Body of pancreas (tissue), 4 donors: Measurements from ENCODE around the gene KPNA3. TPM values are rescaled to one million over a fixed set of nuclear protein-coding genes. Genes with fewer than 3 reads are reported as not detected.

Experiments used
- ATAC-seq: fragments of 150-250 bp; one replicate; pipeline ENCODE4 v1.9.1; 2016
- DNase-seq, 4 donors: peaks; one replicate each; pipeline ENCODE4 v3.0.0-alpha.2; 2019
- H3K27ac ChIP-seq, 4 donors: fragments of 200-600 bp; sonication (generic); 1 replicate in 3 of 4; 2 replicates in 1 of 4; pipeline versions ENCODE4 v1.5.1 to v1.6.1; 2016 to 2019; ENCODE audit warnings: mild to moderate bottlenecking in 1 of 4, mixed read lengths in 1 of 4, moderate library complexity in 1 of 4
- H3K27me3 ChIP-seq, 2 donors: fragments of 200-600 bp; sonication (generic); one replicate each; pipeline ENCODE4 v1.6.0; 2016; ENCODE audit warnings: mild to moderate bottlenecking in 1 of 2
- H3K36me3 ChIP-seq, 2 donors: fragments of 200-600 bp; sonication (generic); replicated peaks in 1 of 2; 2 replicates each; pipeline ENCODE4 v1.5.1; 2016; ENCODE audit warnings: low read depth in 2 of 2; ENCODE audit not compliant: insufficient read depth in 1 of 2
- H3K4me1 ChIP-seq: fragments of 200-600 bp; sonication (generic); one replicate; pipeline ENCODE4 v1.6.0; 2016
- H3K4me3 ChIP-seq, 2 donors: fragments of 200-600 bp; sonication (generic); 1 replicate in 1 of 2; 2 replicates in 1 of 2; pipeline ENCODE4 v1.5.1; 2016 to 2019
- H3K9me3 ChIP-seq, 3 donors: fragments of 200-600 bp; sonication (generic); 1 replicate in 2 of 3; 2 replicates in 1 of 3; pipeline ENCODE4 v1.5.1; 2016
- POLR2A ChIP-seq, 3 donors: fragments of 450-650 bp; IDR thresholded peaks; one replicate each; pipeline ENCODE4 v1.6.1; 2016; ENCODE audit warnings: antibody characterized with exemption in 3 of 3, mild to moderate bottlenecking in 2 of 3
- WGBS, 2 donors: methylation state at CpG; one replicate each; pipeline ENCODE4 v1.1.5; 2017; 5-methylcytosine and 5-hydroxymethylcytosine counted together
- intact Hi-C: fragments of 100-400 bp; cut with DNase I; formaldehyde crosslinking; loops from one replicate; pipeline ENCODE4 v1.15.1; 2023
- total RNA-seq, 2 donors: library from RNA; depleted of rRNA; stranded (reverse); fragments of >200 nt; gene quantifications; one replicate each; pipeline ENCODE4 v1.1.0, GENCODE V29; 2016
- TF ChIP-seq, protein P1 (sequence below), 7 experiments: fragments of 450-650 bp in 4 of 7; fragments of 200-600 bp in 3 of 7; sonication (generic) in 3 of 7; IDR thresholded peaks; one replicate each; pipeline ENCODE4 v1.5.1; 2016 to 2019; ENCODE audit warnings: antibody characterized with exemption in 7 of 7

Gene KPNA3
- total RNA-seq, 2 donors from 2014 or later = 6.3 to 10.9 TPM

DNA sequence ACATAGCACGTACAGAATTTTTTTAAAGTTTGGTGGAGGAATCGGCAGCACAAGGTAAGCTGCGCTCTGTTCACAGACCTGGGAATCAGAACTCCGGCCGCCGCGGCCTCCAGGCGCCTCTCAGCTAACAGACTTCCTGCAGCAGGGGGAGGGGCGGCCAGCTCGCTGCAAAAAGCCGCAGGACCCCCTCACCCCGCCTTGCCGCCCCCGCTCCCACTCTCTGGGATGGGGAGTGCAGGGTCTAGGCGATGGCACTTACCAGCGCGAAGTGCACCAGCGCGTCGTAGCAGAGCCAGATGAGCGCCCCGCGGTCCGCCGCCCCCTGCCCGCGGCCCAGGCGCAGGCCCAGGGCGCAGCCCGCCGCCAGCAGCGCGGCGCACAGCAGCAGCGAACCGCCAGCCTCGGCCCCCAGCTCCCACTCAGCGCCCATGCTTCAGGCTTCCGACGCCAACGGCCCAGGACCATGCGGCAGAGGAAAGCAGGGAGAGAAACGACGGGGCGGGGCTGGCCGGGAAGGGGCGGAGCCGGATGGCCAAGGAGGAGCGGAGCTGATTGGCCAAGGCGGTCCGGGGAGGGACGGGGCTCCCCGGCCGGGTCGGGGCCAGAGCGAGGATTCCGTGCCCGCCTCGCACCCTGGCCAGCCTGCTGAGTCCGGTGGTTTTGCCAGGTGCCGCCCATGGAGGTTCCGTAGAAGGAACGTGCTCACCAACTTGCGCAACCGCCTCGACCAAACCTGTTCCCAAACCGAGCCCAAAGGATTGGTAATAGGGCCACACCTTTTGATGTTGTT, 101.3 kb downstream of the KPNA3 start, which contains the start of gene EBPL:
TSS of gene EBPL (minus strand) at position 492 of the 790 bp plus-strand sequence. CDS start at position 430, 62 bp downstream.
- DNase-seq (peak; percentile 92 to 96 (median 94)), ATAC-seq (peak; percentile 95)
- intact Hi-C loops = no loop called here
- peaks cover 17% of the 10 kb centered on the region for H3K4me1 ChIP-seq
- peak within 1 kb of the TSS; percentile 34 to 63 for H3K4me3 ChIP-seq
- no peaks in the 10 kb centered on the region for H3K9me3 ChIP-seq
- 0% methylated on average over 6 to 67 of the region's 67 CpGs for WGBS, 2 donors
- peak within 1 kb of the TSS; percentile 88 to 92 (median 90) for H3K27ac ChIP-seq
- H3K27me3 ChIP-seq = no peaks in the 10 kb centered on the region
- peak; percentile 33 to 69 (median 54) for TF ChIP-seq POLR2A (IDR thresholded peaks at IDR 0.05)
- TF ChIP-seq, protein P1, sequence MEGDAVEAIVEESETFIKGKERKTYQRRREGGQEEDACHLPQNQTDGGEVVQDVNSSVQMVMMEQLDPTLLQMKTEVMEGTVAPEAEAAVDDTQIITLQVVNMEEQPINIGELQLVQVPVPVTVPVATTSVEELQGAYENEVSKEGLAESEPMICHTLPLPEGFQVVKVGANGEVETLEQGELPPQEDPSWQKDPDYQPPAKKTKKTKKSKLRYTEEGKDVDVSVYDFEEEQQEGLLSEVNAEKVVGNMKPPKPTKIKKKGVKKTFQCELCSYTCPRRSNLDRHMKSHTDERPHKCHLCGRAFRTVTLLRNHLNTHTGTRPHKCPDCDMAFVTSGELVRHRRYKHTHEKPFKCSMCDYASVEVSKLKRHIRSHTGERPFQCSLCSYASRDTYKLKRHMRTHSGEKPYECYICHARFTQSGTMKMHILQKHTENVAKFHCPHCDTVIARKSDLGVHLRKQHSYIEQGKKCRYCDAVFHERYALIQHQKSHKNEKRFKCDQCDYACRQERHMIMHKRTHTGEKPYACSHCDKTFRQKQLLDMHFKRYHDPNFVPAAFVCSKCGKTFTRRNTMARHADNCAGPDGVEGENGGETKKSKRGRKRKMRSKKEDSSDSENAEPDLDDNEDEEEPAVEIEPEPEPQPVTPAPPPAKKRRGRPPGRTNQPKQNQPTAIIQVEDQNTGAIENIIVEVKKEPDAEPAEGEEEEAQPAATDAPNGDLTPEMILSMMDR (IDR thresholded peaks at IDR 0.05) = no peak
- H3K36me3 ChIP-seq = peaks cover 0 to under 1% of the 10 kb centered on the region in 2 donors

DNA sequence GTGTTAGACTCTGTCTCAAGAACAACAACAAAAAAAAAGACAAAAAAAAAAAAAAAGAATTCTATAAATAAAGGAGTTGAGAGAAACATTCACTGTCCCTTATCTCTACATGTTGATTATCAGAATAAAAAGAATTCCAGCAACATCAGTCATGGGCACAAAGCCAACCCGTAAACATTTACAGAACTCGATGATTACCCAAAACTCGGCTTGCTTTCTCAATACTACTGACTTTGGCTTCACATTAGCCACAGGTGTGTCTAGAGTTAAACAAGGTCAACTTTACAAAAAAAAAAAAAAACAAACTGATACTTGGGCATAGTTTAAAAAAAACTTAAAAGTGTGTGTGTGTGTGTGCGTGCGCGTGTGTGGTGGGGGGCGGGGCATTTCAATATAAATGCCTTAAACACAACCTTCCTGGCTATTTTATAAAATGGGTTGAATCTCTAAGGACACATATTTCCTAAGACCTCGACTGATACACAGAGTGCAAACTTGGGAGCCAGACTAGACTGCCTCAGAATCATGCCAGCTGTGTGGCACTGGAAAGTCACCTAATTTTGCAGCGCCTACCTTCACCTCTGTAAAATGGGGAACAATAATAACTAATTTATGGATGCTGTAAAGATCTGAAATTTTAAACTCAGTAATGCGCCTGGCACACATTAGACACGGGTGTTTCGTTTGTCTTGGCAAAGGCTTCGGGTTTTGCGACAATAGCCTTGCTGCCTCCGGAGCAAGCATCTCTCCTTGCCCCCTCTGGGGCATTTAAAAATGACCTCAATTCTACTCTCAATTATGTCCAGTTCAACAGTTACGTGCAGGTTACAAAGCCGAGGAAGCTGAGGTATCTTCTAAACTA, 102.1 kb downstream of the KPNA3 start:
- Histone ChIP-seq H3K4me3 (peak overlapping the region; percentile 34 to 63), H3K4me1 (peaks cover 17% of the 10 kb centered on the region), H3K36me3 (peaks cover 0 to 2% of the 10 kb centered on the region in 2 donors), H3K9me3 (no peaks in the 10 kb centered on the region), H3K27ac (peak overlapping the region; percentile 88 to 92 (median 90)), H3K27me3 (no peaks in the 10 kb centered on the region)
- peak in 1 of 3 donors; percentile 12 for TF ChIP-seq POLR2A (IDR thresholded peaks at IDR 0.05)
- TF ChIP-seq, protein P1 (IDR thresholded peaks at IDR 0.05) = no peak
- WGBS, 2 donors = 3 to 4% methylated on average over 15 to 17 of the region's 17 CpGs
- peak; percentile 65 to 82 (median 68) for DNase-seq
- intact Hi-C loops = no loop called here
- peak; percentile 58 for ATAC-seq

GRCh38 chr13:49683489-49683888, 109.0 kb downstream of the KPNA3 start:
- 81 to 84% methylated on average over 6 of the region's 6 CpGs for WGBS, 2 donors
- peaks cover 0 to 2% of the 10 kb centered on the region in 2 donors for H3K36me3 ChIP-seq
- H3K4me3 ChIP-seq = no peak overlapping the region
- TF ChIP-seq, protein P1 (IDR thresholded peaks at IDR 0.05) = no peak
- no peak for TF ChIP-seq POLR2A (IDR thresholded peaks at IDR 0.05)
- no peak overlapping the region for H3K27ac ChIP-seq
- no peaks in the 10 kb centered on the region for H3K4me1 ChIP-seq
- no peak for DNase-seq
- no peak for ATAC-seq
- H3K9me3 ChIP-seq = no peaks in the 10 kb centered on the region
- intact Hi-C loops = no loop called here
- no peaks in the 10 kb centered on the region for H3K27me3 ChIP-seq

GRCh38 chr13:49681842-49682435, 110.5 kb downstream of the KPNA3 start:
- Histone ChIP-seq H3K9me3 (no peaks in the 10 kb centered on the region), H3K27ac (no peak overlapping the region), H3K4me3 (no peak overlapping the region), H3K27me3 (no peaks in the 10 kb centered on the region), H3K36me3 (peaks cover 0 to 2% of the 10 kb centered on the region in 2 donors), H3K4me1 (no peaks in the 10 kb centered on the region)
- WGBS, 2 donors = 84 to 87% methylated on average over 4 of the region's 4 CpGs
- ATAC-seq (no peak), DNase-seq (no peak)
- intact Hi-C loops = no loop called here
- TF ChIP-seq, protein P1 (IDR thresholded peaks at IDR 0.05) = no peak
- TF ChIP-seq POLR2A (IDR thresholded peaks at IDR 0.05) = no peak
